Caki2 (cell line): ENCODE measurements around the gene LCOR. TPM values are rescaled to one million over a fixed set of nuclear protein-coding genes. Genes with fewer than 3 reads are reported as not detected.
"Not testable (repeated sequence)": the region's sequence is repeated elsewhere in the genome, so short reads cannot be mapped to it uniquely, and the experiment has no call there.

Experiments used
- DNase-seq: peaks from one replicate; pipeline ENCODE4 v3.0.0-alpha.2; 2015; ENCODE audit warnings: low read depth
- in situ Hi-C: cut with HindIII; loops from 2 replicates; pipeline ENCODE4 v1.10.0; 2016; ENCODE audit warnings: low sequenced_read_pairs, low pct_unique_long_range_greater_than_20kb, mixed read lengths
- total RNA-seq: library from RNA; depleted of rRNA; stranded (reverse); fragments of >200 nt; shearing (Covaris generic); gene quantifications from 2 replicates; pipeline ENCODE4 v1.2.3, GENCODE V29; 2014; ENCODE audit warnings: low replicate concordance; rRNA removed

Gene LCOR
- total RNA-seq, result 5.8 and 9.7 TPM in 2 replicates

DNA sequence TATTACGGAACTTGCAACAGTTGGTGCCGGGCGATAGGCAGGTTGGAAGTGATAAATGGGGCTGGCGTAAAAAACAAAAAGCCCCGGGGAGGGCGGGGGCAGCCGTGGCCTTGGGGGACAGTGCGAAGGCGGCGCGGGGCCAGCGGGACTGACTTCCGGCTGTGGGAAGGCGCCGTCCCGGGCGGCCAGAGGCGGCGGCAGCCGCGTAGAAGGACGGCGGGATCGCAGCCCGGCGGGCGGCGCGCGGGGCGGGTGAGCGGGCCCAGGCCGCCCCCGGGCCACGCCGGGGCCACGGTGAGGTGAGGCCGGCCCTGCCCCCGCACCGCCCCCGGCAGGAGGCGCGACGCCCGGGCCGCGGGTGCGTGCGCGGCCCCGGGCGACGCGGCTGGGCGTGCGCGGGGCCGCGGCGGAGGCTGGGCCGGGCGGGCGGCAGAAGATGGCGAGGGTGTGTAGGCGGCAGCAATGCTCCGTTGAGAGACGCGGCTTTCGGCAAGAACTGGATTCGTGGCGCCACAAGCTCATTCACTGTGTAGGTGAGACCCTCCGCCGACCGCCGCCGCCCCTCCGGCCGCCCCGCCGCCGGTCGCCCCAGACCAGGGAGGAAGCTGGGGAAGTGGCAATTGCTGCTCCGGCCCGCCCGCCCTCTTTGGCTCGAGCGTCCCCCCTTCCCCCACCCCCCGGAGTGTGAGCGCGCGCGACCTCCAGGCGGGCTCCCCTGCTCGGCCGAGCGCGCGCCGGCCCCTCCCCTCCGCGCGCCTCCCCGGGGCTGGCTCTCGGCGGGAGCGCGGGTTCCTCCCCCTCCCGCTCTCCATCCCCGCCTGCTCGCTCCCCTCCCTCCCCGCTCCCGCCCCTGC is at the start of gene LCOR:
LCOR (plus strand) TSS at position 432 of the 854 bp plus-strand sequence. CDS start 116,760 bp downstream, outside the sequence.
- in situ Hi-C loops, result no loop called here
- DNase-seq, result peak; percentile 84

GRCh38 chr10:96784253-96784652 is 47.8 kb upstream of the LCOR start:
- in situ Hi-C loops, result no loop called here

GRCh38 chr10:96789571-96790108 is 42.5 kb upstream of the LCOR start:
- in situ Hi-C loops, result no loop called here
- DNase-seq, result no peak

More at GRCh38 chr10:96784253-96784652, 47.8 kb upstream of the LCOR start:
- DNase-seq, result no peak

- in situ Hi-C loops, result no loop called here
- no peak for DNase-seq
Observed at GRCh38 chr10:96791902-96792301, 40.2 kb upstream of the LCOR start.

DNA sequence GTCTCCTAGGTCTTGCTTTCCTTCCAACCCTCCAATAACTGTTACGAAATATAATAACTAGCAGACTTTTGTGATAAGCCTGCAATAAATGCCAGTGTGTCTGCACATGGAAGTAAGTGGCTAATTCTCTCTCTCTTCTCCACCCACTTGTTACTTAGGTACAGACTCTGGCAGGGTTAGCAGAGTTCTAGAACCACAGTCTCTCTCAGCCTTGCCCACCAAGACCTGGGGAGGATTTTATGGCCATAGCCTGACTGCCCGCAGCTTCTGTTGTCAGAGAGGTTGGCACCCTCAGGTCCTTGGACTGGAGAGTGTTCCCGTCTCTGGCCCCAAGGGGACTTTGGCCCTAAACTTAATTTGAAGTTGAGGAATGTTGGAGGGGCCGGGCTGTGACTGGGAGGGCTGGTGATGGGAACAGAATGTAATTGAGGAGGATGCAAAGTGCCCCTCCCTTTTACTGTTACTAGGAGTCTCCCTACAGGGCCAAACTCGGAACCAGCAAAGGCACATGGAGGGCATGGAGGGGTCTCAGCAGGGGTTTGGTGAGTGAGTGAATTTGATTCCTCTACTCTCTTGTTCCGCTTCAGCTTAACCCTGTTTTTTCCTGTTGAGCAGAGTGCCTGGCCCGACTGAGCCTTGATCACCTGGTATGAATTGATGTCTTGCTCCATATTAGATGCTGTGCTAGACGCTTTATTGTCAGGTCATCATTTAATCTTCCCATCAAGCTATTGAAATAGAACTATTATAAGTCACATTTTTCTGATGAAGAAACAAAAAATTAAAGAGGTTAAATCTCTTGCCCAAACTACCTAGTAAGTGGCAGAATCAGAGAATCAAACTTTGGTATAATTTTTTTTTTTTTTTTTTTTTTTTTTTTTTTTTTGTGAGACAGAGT is 37.0 kb upstream of the LCOR start:
- DNase-seq, result no peak
- in situ Hi-C loops, result no loop called here

GRCh38 chr10:96797485-96797884 is 34.6 kb upstream of the LCOR start:
- DNase-seq, result no peak
- in situ Hi-C loops, result no loop called here

DNA sequence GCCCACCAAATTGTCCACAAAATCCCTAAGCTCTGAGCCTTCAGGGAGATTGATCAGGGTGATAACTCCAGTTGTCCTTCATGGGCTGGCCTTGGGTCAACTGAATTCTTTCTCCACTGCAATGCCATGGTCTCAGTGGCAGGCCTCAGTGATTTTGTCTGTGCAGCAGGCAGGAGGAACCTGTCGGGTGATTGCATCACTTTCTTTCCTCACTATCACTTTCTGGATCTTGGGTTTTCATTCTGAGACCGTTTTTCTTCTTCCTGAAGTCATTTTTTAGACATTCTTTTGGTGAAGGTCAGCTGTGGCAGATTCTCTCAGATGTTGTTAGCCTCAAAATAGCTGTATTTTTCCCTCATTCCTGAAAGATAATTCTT is 28.8 kb upstream of the LCOR start:
- DNase-seq, result no peak
- in situ Hi-C loops, result no loop called here

GRCh38 chr10:96814264-96814663 is 17.8 kb upstream of the LCOR start:
- in situ Hi-C loops, result no loop called here
- DNase-seq, result peak; percentile 21

- DNase-seq, in situ Hi-C loops: not testable (repeated sequence)
Observed at GRCh38 chr10:96818971-96819370, 13.1 kb upstream of the LCOR start.

GRCh38 chr10:96820765-96821164 is 11.3 kb upstream of the LCOR start:
- in situ Hi-C loops, result no loop called here
- DNase-seq, result no peak

DNA sequence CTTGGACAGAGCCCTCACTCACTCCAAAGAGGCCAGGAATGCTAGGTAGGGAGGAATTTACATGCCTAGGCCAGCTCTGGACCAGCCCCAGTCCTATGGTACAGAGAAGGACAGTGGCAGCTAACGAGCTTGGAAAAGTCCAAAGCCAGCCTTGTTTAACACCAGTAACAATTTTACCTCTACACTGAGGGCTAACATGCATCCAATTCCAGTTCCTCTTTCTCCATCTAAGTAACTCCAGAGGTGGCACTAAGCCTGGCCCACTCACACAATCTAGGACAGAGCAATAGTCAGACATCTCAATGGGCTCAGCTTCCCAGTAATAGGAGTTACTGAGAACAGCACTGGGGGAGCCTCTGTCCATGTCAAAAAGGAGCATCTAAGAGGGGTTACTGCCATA is 5.7 kb upstream of the LCOR start:
- in situ Hi-C loops, result no loop called here

DNA sequence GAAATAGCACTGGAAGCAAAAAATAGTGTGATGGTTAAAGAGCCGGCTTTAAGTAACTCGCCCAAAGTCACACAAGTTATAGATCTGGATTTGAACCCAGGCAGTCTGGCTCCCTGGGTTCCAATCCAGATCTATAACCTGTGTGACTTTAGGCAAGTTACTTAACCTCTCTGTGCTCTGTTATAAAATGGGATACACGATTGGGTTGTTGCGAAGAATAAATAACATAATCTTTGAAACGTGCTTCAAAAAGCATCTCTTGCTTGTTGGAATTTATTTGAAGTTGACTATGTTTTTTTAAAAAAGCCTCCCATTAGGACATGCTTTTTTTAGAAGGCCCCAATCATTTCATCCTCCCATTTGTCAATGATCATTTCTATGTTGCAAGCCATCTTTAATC is 3.5 kb upstream of the LCOR start:
- no peak for DNase-seq
- in situ Hi-C loops, result no loop called here

More for the DNA sequence above, 5.7 kb upstream of the LCOR start:
- no peak for DNase-seq

DNA sequence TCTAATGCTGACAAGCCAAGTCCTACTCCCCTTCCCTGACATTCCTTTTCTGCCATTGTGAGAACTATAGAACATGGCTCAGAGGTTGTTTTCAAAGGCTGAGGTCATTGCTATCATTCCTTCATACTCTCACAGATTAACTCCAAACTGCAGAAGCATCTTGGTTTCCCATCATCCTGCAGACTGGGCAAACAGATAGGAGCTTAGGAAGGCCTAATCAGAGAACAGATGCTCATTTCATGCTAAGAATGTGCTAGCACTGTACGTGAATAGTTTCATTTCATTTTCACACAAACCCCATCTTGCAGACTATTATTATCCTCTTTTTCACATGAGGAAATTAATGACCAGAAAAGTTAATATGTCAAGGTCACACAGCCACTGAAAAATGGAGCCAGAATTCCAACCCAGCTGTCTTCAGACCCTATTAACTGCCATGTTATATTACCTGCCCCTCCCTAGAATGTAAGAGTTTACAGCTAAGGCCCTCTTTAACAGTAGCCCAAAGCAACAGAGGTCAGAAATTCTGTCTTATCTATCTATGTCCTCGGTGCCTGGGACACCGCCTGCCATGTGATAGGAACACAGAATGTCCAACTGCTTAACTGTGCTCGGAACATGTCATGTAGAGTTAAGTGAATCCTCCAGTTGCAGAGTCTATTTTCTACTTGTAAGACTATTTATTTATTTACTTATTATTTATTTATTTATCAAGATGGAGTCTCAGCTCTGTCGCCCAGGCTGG is 2.9 kb upstream of the LCOR start:
- DNase-seq, result no peak
- in situ Hi-C loops, result no loop called here

DNA sequence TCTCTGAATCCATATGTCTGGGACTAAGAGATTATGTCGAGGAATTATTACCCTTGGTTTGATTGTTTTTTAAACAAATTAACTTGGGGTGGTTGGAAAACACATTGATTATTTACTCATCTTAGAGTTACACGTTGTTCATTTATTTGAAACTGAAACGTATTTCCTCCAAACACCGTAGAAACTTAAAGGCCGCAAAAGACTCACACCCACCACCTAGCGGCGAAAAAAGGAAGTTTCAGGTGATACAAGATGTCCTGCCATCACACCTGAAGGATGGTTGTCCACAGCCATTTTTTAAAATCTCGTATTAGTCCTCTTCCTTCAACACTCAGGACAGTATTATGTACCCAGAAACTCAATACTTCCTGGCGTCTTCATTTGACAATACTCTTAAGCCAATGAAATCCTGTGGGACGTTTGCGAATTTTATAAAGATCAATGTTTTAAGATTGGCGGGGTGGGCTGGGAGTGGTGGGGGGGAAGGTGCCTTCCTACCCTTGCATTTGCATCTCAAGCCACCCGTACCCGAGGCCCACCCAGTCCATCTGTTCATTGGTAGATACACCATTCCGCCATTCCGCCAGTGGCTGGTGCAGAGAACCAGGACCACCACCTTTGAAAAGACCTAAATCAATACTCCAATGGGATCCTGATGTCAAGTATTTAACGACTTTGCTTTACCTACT is 1.4 kb upstream of the LCOR start:
- in situ Hi-C loops, result no loop called here

DNA sequence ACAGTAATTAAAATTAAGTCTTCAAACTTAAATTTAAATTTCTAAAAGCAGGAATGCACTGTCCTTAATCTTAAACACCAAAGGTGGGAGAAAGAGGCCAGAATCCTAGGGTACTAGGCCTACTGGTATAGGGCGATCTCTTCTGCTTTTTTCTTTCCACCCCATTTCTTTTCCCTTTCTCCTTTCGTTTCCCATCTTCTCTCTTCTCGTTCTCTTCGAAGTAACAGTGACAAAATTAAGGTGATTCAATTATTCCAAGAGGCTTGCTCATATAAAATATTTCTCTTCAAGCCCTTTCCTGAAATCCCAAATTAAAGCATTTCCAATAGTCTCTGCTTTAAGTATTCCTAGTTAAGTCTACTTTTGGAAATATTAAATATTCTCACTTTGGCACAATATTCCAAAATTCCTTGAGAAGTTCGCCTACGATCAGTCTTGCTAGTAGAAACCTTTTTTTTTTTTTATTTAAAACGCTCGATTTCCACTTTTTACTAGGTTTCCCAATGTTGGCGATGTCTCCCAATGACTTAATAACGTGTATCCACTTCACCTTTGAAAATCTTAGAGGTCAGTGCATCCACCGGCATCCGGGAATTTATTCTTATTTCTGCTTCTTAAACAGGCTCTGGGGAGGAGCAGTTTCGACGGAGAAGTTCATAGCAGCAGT is 765 bp upstream of the LCOR start:
- in situ Hi-C loops, result no loop called here

More for the DNA sequence above, 1.4 kb upstream of the LCOR start:
- peak; percentile 55 for DNase-seq

GRCh38 chr10:96832721-96833219 is 672 bp downstream of the LCOR start:
- in situ Hi-C loops, result no loop called here
- DNase-seq, result no peak

More for the DNA sequence above, 765 bp upstream of the LCOR start:
- DNase-seq, result no peak
